DMS79 (cell line): ENCODE results near the gene CC2D1A.
"Not testable (repeated sequence)": the region's sequence is repeated elsewhere in the genome, so short reads cannot be mapped to it uniquely, and the experiment has no call there.

ENCODE experiments used
- DNase-seq: peaks from one replicate; lab custom pipeline; 2025; lab: John Stamatoyannopoulos, UW

Gene CC2D1A

DNA sequence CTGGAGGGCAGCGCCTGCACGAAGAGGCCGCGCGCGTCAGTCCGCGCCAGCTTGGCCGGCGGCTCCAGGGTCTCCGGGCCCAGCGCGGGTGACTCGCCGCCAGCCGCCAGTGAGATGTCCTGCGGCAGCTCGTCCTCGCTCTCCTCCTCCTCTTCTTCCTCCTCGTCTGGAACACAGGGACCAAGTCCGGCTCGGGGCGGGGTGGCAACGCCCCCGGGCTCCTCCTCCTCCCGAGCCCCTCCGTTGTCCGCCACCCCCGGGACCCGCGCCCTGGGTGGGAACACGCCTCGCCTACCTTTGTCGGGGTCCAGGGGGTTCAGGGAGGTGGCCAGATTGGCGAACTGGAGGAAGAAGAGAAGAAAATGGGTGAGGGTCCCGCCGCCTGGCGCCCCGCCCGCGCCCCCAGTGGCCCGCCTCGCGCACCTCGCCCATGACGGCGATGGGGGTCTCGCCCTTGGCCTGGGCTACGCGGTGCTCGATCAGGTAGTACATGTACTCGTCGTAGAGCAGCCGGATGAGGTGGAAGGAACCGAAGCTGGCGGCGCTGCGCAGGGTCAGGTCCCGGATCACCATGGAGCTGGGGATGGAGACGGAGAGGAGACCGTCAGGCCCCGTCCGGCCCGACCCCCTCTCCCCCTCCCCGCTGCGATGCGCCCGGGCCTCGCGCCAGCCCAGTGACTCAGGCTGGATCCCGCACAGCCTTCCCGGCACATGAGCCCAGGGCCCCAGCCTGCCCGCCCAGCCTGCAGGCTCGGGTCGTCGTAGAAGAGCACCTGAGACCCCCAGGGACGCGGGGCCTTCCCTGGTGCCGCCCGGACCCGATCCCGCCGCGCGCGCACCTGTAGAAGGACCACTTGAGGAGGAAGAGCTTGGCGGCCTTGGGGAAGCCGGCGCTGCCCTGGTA is 57.0 kb downstream of the CC2D1A start:
- DNase-seq: no peak

DNA sequence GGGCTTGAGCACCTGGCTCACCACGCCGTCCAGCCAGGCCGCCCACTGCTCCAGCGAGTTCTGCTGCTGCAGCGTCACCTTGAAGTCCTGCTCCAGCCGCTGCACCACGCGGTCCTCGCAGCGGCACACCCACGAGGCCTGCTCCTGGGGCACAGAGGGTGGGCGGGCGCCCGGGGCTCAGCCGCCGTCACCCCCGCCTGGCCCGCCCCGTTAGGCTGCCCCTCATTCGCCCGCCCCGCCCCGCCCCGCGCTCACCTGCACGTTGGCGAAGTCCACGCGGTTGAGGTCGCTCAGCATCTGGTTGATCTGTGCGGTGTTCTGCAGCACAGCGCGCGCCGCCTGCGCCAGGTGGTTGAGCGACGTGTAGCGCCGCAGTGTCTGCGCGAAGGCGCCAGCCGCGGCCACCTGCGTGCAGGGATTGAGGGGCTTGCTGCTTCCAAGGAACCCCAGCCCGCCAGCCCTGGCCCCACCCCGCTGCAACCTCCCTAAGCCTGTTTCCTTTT is 57.7 kb downstream of the CC2D1A start:
- no peak for DNase-seq

DNA sequence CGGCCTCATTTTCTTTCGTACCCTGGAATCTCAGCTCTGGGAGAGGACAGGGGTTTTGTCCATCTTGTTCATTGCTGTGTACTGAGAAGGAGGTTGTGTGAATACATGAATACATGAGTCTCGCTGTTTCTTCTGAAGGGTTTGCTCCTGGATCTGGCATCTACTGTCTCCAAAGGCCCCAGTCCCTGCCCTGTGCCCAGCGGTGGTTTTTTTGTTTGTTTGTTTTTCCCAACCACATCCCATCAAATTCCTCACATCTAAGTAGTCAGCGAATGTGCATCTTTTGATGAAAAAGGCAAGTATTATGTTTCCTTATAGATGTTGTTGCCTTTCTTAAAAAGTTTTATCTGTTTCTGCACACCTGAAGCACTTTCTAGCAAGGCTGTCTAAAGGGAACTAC is 58.8 kb downstream of the CC2D1A start:
- no peak for DNase-seq

DNA sequence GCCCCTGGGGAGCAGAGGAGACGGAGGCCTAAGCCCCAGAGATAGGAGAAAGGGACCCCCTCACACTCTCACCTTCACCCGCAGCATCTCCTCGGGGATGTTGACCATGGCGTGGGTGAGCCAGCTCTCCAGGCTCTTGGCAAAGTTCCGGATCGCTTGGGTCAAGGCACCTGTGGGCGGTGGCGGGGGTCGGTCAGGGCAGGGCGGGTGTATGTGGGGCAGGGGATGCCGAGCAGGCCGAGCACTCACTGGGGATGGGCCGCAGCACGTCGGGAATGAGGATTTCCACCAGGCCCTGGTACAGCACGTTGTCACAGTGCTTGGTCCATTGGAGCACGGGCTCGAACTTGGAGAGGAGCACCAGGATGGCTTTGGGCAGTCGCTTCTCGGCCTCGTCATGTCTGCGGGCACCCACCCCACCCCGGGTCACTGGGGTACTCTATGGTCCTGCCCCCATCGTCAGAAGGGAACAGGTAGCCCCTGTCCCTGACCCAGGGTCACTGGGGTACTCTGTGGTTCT is 59.4 kb downstream of the CC2D1A start:
- DNase-seq: no peak

DNA sequence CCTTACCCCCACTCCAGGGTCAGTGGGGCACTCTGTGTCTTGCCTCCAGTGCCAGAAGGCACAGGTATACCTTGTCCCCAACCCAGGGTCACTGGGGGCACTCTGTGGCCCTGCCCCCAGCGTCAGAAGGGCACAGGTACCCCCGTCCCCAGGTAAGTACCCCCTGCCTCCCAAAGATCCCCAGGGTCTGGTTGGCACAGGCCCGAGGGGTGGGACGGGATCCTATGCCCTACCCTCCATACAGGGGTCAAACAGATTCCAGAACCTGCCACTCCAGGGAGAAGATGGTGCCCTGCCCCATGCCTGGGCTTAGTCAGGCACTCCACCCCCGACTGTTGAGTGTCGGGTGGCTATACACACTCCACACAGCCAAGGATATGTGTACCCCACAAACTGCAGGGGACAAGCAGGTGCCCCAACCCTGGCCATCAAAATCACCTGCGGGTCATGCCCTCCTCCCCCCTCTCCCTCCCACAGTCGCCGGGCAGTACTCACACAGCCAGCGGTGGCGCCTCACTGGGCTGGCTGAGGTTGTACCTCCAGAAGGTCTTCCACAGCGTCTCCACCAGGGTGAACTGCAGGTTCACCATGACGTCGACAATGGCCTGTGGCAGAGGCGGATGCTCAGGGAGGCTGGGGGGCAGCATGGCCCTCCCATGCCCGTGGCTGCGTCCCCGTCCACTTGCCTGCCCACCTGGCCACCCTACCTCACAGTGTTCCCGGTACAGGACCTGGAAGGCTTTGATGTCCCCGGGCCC is 60.1 kb downstream of the CC2D1A start:
- no peak for DNase-seq

DNA sequence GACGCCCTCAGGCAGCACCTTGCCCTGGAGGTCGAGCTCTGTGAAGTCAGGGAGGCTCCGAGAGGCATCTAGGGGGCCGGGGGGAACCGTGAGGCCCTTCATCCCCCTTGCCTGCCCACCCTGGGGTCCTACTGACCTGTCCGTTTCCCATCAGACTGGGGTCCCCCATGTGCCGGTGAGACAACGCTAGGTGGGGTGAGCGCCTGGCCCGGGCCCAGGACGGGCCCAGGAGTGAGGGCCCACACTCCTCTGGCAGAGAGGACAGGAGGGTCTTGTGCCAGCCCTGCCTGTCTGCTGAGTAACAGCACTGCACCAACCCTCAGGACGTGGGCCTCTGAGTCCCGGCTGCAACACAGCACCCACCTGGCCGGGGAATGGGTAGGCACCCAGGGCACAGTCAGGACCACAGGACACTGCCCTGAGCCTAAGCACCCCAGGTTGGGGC is 60.7 kb downstream of the CC2D1A start:
- DNase-seq: no peak

DNA sequence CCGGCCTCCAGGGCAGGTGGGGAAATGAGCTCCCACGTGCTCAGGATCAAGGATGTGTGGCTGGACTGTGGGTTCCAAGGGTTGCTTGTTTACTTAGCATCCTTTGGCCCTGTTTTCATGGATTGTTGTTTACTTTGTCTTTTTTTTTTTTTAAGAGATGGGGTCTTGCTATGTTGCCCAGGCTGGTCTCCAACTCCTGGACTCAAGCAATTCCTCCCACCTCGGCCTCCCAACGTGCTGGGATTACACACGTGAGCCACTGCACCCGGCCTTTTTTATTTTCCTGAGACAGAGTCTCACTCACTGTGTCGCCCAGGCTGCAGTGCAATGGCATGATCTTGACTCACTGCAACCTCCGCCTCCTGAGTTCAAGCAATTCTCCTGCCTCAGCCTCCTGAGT is 61.2 kb downstream of the CC2D1A start:
- DNase-seq: not testable (repeated sequence)

DNA sequence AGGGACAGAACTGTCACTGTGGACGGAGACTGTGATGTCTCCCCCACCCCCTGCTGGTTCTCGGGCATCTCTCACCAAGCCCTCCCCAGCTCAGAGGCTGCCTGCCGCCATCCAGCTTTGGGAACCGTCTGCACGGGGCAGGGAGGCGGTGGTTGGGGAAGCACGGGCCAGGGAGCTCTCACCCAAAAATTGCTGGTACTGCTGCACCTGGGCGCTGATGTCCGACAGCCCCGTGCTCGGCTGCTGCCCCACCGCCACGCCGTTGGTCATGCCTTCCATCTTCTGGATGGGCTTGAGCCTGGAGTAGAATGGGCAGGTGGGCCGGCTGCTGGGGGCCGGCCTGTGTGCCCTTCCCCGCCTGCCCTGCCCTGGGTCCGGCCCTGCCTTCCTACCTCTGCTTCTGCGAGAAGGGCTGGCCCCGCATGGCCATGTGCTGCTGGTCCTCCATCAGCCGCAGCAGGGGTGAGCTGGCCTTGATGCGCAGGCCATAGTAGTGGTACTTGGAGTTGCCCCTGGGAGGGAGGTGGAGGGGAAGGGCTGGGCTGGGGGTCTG is 62.5 kb downstream of the CC2D1A start:
- no peak for DNase-seq

DNA sequence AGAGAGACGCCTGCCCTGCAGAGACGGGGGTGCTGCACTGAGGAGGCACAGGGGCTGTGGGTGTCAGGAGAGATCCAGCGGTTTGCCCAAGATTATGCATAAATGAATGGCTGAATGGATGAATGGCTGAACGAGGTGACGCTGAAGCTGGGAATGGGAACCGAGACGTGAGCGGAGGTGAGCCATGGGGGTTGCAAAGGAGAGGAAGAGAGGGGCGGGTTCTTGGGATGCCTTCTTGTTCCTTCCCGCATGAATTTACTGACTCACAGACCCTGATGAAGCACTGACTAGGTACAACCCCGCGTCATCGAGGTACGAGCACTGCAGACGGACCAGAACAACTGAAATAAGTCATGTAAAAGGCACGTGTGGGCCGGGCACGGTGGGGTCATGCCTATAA is 63.0 kb downstream of the CC2D1A start:
- DNase-seq: no peak

DNA sequence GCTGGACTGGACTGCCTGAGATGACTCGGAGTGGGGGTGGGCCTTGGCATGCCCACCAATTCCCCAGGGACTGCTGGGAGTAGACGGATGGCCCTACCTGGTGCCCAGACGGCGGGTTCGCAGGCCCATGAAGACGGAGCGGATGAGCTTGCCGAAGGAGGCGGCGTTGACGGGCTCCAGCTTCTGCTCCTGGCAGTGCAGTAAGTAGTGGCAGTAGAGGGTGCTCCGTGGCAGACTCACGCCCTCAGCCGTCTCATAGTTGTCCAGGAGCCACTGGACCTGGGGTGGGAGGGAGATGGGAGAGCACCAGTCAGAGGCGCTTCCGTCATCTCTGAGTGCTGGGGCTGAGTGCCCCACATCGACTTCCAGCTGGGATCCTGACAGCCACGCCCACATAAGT is 63.9 kb downstream of the CC2D1A start:
- DNase-seq: no peak

DNA sequence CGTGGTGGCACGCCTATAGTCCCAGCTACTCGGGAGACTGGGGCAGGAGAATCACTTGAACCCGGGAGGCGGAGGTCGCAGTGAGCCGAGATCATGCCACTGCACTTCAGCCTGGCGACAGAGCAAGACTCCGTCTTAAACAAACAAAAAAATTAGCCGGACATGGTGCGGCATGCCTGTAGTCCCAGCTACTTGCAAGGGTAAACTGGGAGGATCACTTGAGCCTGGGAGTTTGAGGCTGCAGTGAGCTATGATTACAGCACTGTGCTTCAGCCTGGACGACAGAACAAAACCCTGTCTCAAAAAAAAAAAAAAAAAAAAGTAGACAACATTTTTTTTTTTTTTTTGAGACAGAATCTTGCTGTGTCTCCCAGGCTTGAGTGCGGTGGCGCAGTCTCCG is 65.9 kb downstream of the CC2D1A start:
- DNase-seq: not testable (repeated sequence)

DNA sequence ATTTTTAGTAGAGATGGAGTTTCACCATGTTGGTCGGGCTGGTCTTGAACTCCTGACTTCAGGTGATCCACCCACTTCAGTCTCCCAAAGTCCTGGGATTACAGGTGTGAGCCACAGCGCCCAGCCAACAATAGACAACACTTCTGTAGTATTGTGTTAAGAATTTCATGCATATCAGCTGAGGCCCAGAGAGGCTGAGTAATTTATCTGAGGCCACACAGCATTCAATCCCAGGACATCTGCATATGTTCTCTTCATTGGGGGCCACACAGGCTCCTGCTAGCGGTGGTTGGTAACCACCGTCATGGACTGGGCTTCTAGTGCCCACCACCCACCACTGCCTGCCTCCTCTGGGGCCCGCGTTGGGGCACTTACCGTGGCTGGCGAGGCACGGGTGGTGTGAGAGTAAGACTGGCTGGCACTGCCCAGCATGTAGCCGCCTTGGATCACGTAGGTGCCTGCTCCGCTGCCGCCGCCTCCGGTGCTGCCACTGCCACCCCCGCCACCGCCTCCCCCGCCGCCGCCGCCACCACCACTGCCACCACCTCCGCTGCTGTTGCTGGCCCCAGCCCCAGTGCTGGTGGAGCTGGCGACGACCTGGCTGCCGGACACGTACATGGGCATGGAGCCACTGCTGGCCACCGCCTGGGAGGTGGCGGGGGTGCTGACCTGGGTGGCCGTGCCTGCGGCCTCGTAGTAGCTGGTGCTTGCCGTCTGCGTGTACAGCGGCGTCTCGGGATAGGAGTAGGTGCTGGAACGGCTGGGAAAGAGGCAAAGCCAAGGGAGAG is 66.6 kb downstream of the CC2D1A start:
- DNase-seq: no peak

DNA sequence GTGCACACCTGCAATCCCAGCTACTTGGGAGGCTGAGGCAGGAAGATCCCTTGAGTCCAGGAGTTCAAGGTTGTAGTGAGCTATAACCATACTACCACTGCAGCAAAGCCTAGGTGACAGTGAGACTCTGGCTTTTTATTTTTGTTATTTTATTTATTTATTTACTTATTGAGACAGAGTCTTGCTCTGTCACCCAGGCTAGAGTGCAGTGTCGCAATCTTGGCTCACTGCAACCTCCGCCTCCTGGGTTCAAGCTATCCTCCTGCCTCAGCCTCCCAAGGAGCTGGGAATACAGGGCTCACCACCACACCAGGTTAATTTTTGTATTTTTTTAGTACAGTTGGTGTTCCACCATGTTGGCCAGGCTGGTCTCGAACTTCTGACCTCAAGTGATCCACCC is 67.5 kb downstream of the CC2D1A start:
- DNase-seq: not testable (repeated sequence)

DNA sequence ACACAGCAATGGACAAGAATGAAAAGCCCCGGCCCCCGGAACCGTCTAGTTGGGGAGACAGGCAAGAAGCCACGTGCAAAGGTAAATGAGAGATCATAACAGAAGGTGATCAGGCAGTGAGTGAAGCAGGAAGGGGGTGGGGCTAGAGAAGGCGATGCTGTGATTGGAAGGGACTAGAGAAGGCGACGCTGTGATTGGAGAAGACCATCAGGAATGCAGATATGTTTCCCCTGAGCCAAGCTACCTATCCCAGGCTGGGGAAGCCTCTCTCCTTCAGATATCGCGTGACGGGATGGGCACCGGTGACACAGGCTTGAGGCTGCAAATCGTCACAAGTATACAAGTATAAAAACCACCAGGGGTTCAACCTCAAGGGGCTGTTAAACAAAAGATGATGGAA is 68.1 kb downstream of the CC2D1A start:
- no peak for DNase-seq

DNA sequence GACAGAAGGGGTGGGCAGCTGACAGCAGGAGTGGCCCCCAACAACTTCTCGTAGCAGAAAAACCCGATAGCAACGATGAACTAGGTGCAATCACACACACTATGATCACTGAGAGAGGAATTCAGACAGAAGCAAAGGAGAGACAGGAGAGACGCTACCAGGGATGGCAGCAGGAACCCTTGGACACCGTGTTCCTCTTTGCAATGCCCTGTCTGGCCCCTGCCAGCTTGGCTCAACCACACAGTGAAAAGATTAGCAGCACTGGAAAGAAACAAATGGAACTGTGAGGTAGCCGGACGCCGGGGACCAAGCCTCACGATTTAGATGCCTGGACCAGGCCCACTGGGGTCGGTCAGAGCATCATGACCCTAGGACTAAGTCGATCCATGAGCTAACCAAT is 69.9 kb downstream of the CC2D1A start:
- DNase-seq: no peak

DNA sequence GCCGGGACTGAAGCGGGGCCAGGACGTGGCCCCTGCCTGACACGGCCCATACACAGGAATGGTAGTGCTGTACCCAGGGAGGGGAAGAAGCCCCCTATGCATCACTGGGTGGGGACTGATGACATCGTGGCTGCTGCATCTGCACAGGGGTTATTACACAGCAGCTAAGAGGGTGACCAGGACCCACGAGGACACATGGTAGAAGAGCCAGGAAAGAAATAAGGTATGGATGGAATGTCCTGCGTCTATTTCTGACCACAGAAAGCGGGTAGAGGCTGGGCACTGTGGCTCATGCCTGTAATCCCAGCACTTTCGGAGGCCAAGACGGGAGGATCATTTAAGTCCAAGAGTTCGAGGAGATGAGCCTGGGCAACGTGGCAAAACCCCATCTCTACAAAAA is 70.4 kb downstream of the CC2D1A start:
- DNase-seq: no peak

DNA sequence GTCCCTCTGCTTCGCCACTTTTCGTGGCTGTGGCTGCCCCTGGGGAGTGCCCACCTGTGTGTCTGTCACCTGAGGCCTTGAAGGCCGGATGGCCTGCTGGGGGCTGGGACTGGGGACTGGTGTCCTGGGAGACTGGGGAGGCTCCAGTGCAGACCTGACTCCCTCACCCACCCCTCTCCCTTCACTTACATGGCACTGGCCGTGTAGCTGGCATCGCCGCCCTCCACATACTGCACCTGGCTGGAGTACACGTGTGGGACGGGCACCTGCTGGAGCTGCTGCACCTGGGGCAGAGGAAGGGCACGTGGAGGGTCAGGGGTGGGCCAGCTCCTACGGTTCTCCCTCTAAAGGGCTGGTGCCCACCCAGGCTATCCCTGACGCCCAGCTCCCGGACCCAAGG is 71.8 kb downstream of the CC2D1A start:
- no peak for DNase-seq

DNA sequence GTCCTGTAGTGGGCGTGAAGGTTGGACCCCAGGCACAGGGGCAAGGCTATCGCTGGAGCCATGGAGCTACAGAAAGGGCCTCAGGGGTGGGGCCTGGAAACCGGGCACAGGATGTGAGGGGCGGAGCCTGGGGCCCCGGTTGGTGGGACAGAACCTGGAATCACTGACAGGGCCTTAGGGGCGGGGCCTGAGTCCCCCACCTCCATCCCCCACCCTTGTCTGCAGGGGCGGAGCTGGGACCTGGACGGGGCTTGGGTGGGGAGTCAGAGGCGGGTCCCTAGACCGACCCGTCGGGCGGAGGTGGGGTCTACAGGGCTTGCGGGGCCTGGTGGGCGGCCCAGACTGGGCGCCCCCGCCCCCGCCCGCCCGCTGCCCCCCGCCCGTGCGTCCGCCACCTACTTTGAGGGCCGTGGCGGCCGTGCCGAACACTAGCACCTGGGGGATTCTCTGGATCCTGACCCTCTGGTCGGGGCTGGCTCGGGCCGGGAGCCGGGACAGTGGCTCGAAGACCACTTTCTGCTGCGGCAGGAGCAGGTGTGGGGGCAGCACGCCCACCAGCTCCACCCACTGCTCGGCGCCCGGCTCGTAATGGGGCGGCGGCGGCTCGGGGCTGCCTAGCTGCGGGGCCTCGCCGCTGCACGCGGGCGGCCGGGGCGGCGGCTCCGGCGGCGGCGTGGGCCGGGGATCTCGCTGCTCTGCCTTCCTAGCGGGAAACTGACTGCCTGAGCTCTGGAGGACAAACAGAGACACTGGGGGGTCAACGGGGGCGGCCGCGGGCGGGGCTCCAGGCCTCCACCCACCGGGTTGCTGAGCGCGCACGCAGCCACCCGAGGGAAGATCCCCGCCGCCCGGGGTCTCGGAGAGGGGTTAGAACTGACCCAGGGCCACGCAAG is 72.6 kb downstream of the CC2D1A start:
- DNase-seq: no peak

DNA sequence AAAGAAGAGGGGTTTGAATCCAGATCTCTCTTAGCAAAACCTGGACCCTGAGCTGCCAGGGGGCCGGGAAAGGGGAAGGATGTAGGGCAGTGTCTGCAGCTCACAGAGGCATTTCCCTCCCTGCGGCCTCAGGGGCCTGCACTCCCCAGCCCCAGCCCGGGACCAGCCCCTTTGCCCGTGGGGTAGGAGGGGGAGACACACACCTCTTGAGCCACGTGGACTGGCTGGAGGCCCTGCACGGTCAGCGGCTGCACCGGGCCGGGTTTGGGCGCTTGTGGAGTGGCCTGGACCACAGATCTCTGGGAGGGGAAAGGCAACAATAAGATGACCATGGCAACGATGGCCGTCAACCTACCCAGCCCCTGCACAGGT is 73.2 kb downstream of the CC2D1A start:
- no peak for DNase-seq

DNA sequence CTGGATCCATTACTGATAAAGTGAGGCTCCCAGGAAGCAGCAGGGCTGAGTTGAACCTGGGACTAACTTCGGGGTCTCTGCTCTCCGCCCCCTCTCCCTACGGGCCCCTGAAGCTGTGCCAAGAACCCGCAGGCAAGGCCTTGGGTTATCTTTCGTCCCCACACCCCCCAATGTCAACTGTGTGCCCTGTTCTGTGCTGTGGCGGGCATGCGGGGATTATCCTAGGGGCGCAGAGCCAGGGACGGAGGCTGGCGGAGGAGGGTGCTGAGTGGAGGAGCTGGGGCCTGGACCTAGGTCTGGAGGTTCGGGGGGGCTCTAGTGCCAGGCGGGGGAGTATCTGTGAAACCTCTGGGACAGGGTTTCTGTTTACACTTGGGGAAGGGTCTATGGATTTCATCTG is 73.7 kb downstream of the CC2D1A start:
- DNase-seq: no peak

DNA sequence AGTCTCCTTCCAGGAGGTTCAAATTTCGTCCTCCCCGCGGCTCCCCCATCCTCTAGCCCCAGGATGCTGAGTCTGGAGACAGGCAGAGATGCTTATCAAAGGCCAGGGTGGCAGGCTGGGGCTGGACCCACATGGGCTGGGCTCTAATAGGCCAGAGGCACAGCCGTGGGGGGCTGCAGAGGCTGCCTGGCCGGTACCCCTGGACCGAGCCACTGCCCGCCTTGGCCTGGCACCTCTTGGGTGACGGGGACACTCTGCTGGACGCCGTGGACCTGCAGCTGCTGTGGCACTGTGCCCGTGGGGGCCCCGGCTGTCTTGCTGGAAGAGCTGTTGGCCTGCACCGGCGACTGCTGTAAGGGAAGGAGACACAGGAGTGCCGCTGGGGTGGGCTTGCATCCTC is 74.3 kb downstream of the CC2D1A start:
- no peak for DNase-seq
